GM12875 (cell line): ENCODE measurements around the gene CPAMD8.
"Not testable (repeated sequence)": the region's sequence is repeated elsewhere in the genome, so short reads cannot be mapped to it uniquely, and the experiment has no call there.

Experiments
- H3K4me3 ChIP-seq: one replicate; pipeline ENCODE4 v1.5.1; 2011; ENCODE audit warnings: low read depth, low read length, control low read depth
- CTCF ChIP-seq: IDR thresholded peaks from 2 replicates; pipeline ENCODE4 v1.5.1; 2011; ENCODE audit warnings: low read depth, mild to moderate bottlenecking, control low read depth, inconsistent platforms, low read length, moderate library complexity, borderline replicate concordance; ENCODE audit not compliant: insufficient read depth

The CPAMD8 gene

GRCh38 chr19:17020823-17021222 is 5.8 kb downstream of the CPAMD8 start:
- TF ChIP-seq CTCF: no peak
- no peak overlapping the region for H3K4me3 ChIP-seq

GRCh38 chr19:17020385-17020784 is 6.2 kb downstream of the CPAMD8 start:
- no peak for TF ChIP-seq CTCF
- no peak overlapping the region for H3K4me3 ChIP-seq

- not testable (repeated sequence) for H3K4me3 ChIP-seq
Observed at GRCh38 chr19:17014212-17014861, 12.3 kb downstream of the CPAMD8 start.

- TF ChIP-seq CTCF: no peak
- no peak overlapping the region for H3K4me3 ChIP-seq
Observed at GRCh38 chr19:17011485-17011884, 15.1 kb downstream of the CPAMD8 start.

GRCh38 chr19:17006579-17006978 is 20.0 kb downstream of the CPAMD8 start:
- no peak for TF ChIP-seq CTCF
- H3K4me3 ChIP-seq: no peak overlapping the region

- no peak overlapping the region for H3K4me3 ChIP-seq
- TF ChIP-seq CTCF: 0 out of 2 replicates have a peak, but pooled peaks have one; percentile 28
Observed at GRCh38 chr19:17005000-17005399, 21.6 kb downstream of the CPAMD8 start.

GRCh38 chr19:17004386-17004785 is 22.2 kb downstream of the CPAMD8 start:
- TF ChIP-seq CTCF: no peak
- no peak overlapping the region for H3K4me3 ChIP-seq
